Endometrial microvascular endothelial cells (primary cell): ENCODE results near the gene KLF7. TPM values are rescaled to one million over a fixed set of nuclear protein-coding genes. Genes with fewer than 3 reads are reported as not detected.
"Not testable (repeated sequence)": the region's sequence is repeated elsewhere in the genome, so short reads cannot be mapped to it uniquely, and the experiment has no call there.

Source experiments
- in situ Hi-C: cut with HindIII; loops from 2 replicates; pipeline ENCODE4 v1.10.0; 2017; ENCODE audit warnings: low sequenced_read_pairs, low pct_unique_long_range_greater_than_20kb; ENCODE audit errors: inconsistent ontology term
- total RNA-seq: library from RNA; depleted of rRNA; stranded (reverse); fragments of >200 nt; gene quantifications from one replicate; pipeline ENCODE4 v1.2.3, GENCODE V29; 2015; ENCODE audit errors: inconsistent ontology term

The KLF7 gene
- total RNA-seq, 1 donor from 2014 or later: 35.5 TPM

DNA sequence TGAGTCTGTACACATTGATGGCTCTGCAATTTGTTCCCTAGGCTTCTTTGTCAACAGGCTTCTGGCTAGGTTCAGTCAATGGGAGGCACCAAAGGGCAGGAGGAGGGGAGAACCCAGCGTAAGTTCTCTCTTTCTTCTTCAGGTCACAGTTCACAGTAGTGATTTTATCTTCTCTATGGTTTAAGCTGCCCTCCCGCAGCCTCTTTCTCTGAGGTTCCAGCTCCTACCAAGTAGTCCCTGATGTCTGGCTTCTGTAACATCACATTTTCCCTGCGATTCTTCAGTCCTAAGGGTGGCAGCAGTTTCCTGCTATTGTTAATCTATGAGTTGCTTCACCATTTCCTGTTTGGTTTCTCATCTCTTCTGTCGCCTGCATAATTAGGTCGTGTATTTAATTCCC, 119.0 kb downstream of the KLF7 start:
- in situ Hi-C loops: no loop called here

GRCh38 chr2:207045531-207045930, 120.2 kb downstream of the KLF7 start:
- in situ Hi-C loops: no loop called here

DNA sequence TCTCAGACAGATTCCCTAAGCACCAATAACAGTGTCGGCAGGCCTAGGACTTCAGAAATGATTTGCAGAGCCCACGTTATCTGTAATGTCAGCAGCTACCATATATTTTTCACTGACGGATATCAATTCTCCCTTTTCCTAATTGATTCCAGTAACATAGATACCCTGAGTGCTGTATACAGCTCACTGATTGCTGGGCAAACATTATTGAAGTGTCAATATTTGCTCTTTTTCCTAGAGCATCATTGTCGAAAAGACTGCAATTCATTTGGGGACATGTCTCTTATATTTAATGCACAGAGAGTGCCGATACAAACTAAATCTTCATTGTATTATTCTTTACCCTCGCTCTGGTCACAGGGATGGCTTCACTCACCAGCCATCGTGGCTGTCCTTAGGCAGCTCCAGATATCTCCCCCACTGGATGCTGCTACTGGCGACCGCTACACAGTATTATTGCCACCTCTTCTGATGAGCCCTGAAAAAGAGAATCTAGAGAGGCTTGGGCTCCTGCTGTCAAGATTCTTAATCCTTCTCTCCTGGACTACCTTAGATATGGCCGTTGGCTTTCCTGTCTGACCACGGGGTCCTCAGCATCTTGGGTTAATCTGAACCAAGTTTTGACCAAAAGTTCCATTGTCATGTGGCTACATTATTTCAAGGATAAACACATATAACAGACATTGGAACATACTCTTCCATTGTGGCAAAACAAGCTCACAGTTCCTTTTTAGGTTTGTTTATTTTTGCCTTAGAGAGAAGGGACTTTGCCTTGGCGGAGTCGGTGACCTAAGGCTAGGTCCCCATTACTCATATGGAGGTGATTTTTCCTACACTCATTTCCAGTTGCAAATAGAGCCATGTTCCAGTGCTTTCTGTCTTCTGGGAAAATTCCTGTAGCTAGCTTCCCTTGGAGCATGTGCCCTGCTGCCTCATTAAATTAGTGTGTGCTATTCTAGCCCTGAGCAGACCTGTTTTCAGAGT, 121.1 kb downstream of the KLF7 start:
- in situ Hi-C loops: no loop called here

DNA sequence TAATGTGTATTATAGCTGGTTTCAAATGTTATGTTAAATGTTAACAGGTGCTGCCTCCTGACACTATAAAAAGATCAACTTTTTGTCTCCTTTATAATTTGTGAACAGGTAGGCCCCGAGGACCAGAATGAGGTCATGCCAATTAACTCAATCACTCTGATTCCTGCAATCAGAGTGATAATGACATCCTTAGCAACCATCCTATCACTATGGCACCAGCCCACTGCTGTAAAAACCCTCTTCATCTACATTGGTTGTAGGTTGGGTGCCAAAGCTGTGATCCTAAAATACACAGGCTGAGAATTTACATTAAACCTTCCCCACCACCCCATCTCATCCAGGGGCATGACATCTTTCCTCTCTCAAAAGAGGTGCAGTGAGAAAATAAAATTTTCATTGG, 122.9 kb downstream of the KLF7 start:
- in situ Hi-C loops: no loop called here

DNA sequence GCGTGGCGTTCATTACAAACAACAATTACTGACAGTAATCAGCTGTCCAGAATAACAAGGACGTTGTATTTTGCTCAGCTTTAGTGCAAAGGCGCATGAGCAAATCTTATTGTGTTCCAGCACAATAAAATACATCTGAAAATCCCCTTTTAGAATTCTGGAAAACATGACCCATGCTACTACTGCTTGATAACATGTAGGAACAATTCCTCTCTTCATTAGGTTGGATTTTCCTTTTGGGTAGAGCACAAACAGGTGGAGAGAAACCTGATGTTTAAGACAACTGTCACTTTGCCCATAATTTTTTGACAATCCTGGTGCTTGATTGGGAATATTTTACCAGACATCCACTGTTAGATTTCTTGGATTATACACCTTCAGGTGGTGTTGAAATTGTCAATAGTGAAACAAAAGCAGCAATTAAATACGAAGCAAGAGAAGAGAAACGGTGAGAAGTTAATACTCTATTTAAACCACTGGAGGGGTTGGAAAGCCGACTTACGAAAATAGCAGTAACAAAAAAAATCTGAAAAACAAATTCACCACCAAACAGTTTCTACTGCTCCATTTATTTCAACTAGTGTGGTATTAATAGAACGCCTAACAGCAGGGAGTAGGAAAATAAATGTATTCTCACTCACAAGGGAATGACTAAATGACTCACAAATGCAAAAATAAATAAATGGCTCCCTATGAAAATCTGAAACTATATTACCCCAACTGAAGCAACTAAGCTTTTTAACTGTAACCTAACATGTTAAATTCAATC, 123.8 kb downstream of the KLF7 start:
- in situ Hi-C loops: no loop called here

GRCh38 chr2:207041279-207041678, 124.5 kb downstream of the KLF7 start:
- in situ Hi-C loops: no loop called here

DNA sequence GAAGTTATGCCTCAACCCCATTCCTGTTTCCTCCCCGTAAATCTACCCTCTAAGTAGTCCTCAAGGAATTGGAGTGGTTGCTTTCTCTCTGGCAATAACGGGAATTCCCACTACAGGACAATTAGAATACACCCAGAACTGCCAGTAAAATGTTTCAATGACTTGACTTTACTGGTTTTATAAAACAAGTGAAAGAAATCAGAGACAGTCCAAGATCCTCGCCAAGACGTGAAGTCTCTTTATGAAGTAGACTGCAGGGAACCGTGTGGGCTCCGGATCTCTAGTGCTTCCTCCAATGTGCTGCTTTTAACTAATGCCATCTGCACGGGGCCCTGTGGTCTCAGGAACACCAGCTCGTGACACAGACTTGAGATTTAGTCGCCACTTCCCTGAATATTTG, 125.1 kb downstream of the KLF7 start:
- in situ Hi-C loops: no loop called here

DNA sequence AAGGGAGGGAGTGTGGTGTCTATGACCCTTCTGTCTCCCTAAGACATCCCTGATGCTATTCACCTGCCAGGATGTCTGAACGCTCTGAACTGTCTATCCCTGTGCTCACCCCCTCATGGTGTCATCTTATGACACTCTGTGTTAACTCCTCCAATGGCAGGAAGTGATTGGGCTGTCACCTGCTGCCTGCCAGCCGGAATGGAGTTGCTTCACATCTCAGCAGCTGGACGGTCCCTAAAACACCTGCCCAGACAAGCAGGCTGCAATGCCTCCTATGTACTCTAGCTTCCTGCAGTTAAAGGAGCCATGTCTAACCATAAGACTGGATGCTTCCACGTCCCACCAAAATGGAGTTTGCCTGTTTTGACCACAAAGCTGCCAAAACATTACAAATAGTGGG, 126.5 kb downstream of the KLF7 start:
- in situ Hi-C loops: no loop called here

DNA sequence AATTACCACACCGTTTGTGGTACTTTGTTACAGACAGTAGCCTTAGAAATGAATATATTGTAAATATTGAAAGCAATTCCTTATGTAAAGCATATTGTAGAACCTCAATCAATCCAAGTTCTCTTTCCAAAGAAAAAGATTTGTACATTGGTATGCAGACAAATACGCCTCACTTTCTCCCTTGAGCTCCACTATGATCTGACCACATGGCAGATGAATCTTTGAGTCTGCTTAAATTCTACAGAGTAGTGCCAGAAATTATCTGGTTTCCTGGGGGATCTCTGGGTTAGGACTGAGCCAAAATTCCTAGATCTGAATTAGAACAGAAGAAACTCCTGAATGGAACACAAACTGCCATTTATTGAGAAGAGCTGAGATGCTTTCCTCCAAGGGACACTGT, 127.4 kb downstream of the KLF7 start:
- in situ Hi-C loops: no loop called here

- in situ Hi-C loops: no loop called here
Measured at GRCh38 chr2:207037896-207038295, 127.9 kb downstream of the KLF7 start.

DNA sequence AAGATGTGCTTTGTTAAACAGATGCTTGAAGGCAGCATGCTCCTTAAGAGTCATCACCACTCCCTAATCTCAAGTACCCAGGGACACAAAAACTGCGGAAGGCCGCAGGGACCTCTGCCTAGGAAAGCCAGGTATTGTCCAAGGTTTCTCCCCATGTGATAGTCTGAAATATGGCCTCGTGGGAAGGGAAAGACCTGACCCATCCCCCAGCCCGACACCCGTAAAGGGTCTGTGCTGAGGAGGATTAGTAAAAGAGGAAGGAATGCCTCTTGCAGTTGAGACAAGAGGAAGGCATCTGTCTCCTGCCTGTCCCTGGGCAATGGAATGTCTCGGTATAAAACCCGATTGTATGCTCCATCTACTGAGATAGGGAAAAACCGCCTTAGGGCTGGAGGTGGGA, 128.7 kb downstream of the KLF7 start:
- in situ Hi-C loops: not testable (repeated sequence)

DNA sequence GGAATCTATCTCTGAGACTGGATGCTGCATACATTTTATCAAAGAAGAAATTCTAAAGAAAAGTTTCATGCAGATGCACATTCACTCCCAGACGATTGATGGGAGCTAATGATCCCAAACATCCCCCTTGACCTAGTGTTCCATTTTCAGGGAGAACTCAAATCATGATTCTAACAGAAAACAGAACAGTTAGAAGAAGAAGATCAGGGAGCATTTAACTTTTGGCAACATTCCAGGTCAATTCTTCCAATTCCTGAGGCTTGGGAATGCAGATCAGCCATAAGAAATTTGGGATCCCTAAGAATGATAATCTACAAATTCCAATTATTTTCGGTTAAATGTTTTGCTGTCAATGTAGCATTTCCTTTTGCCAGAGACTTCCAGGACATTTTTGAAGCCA, 129.9 kb downstream of the KLF7 start:
- in situ Hi-C loops: no loop called here

DNA sequence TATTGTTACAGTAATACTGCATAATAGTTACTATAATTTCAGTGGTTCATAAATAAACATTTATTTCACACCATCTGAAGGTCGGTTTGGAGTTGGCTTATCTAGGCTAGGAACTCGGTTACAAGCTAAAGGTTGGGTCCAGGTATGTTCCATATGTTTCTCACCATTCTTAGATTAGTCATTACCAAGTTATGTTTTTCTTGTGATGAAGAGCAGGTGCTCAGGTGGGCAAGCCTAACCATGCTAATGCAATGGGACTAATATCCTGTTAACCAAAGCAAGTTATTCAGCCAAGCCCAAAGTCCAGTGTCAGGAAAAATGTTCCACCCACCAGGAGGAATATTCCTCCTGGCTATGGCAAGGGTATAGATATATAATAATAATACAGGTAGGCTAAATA, 133.3 kb downstream of the KLF7 start:
- in situ Hi-C loops: no loop called here

Other genes with a start within 250 kb of the KLF7 start
- not detected for gene CPO, start 226.4 kb downstream of the KLF7 start, total RNA-seq